GM21529 (cell line): Measurements from ENCODE around the gene TEX26.

Experiments used
- ATAC-seq: cut with Tn5 transposase; IDR thresholded peaks from one replicate; pipeline ENCODE4 v1.9.1; 2021; ENCODE audit not compliant: unreplicated experiment

Gene TEX26

DNA sequence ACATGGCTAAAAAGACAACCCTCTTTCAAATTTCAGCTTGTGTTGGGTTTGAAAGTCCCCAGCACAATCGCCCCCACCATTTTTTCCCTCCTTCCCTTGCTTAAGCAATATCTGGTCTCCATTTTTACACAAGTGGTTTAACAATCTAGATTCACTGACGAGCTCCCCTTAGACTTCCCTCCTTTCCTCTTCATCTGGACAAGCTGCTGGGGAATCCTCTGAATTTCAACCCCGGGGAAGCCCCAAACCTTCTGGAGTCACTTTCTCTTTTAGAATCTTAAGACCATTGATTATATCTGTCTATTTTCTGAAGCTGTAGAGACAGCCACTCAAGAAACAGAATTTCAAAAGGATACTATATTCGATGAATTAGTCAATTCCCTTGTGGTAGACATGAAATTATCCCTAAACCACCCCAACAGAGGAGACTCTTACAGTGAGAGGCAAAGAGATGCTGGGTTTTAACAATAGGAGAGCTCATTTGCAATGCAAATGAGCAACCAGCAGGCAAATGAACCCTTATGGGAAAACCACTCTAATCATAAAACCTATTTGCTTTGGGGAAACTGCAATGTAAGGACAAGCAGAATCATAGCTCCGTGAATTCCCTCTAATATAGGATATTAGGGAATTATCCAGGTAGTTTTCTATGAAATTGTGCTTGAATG, 78.9 kb downstream of the TEX26 start:
- peak; percentile 54 for ATAC-seq

DNA sequence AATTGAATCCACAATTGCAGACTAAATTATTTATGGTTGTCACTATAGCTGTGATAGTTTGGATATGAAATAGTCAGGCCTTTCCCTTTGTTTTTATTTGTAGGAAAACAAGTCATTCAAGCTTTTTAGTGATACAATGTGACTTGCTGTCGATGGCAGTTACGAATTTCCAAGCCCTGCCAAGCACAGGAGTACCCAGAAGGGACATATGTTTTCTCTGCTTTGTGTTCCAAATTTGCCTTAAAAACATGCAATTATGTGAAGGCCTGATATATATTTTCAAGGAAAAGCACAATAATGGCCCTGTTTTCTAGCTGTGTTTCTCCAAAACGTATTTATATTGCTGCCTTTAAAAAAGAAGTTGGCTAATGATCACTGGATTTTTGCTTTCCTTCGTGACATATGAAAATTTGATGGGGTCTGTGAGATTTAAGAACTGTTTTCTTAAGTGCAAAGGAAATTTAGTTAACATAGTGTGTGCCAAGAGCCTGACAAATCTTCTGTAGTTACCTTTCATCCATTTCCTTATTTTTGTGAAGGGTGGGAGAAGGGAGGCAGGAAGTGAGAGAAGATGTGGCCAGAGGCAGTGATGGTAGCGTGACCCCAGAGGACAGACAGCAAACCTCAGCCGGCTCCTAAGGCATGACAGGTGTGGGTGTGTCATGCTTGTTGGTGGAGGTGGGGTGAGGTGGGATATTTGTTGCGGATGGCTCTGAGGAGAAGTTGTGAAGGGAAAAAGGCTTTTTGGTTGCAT, 79.6 kb downstream of the TEX26 start:
- no peak for ATAC-seq

DNA sequence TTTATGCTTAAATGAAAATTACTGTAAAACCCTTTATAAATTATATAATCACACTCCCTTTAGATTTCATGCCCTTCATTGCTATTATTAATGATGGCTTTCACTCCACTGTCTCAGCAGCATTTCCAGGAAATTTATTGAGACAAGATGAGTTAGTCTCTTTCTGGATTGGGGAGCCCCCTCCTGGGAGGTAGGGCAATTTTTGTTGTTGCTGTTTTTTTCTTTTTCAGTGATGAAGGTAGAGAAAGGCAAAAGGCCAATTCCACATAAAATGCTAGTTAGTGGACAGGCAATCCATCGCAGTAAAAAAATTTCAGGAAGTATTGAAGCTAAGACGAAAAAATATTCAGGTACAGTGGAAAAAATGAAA, 80.2 kb downstream of the TEX26 start:
- no peak for ATAC-seq

DNA sequence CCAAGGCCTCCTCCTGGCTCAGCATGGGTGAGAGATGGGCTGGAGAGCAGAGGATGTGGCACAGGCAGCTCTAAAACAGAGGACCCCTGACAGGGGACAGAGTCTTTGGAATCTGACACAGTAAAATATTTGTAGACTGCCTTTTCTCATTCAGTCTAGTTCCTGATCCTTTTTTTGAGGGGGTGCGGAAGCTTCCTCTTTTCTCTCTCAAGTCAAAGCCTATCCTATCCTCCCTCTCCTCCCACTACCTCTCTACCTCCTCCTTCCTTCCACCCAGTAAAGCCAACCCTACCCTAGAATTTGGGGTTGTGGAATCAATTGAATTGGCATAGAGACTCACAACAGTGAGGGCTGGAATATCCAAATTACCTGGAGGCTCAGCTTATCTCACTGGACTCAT, 82.0 kb downstream of the TEX26 start:
- no peak for ATAC-seq

DNA sequence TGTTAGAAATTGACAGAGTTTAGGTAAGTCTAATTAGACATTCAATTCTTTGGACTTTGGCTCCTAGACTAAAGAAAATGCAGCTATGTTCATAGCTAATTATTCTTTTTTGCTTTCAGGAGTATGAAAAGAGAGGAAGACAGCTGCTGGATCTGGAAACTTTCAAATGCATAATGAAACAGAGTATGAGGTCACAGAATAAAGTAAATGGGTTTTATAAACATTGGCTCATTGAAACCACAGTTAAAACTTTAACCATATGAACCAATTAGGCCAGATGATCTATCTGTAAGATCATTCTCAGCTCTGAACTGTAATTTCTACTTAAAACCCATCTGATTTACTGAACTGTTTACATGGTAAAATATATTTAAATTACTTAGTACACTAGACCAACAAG, 82.7 kb downstream of the TEX26 start:
- no peak for ATAC-seq

DNA sequence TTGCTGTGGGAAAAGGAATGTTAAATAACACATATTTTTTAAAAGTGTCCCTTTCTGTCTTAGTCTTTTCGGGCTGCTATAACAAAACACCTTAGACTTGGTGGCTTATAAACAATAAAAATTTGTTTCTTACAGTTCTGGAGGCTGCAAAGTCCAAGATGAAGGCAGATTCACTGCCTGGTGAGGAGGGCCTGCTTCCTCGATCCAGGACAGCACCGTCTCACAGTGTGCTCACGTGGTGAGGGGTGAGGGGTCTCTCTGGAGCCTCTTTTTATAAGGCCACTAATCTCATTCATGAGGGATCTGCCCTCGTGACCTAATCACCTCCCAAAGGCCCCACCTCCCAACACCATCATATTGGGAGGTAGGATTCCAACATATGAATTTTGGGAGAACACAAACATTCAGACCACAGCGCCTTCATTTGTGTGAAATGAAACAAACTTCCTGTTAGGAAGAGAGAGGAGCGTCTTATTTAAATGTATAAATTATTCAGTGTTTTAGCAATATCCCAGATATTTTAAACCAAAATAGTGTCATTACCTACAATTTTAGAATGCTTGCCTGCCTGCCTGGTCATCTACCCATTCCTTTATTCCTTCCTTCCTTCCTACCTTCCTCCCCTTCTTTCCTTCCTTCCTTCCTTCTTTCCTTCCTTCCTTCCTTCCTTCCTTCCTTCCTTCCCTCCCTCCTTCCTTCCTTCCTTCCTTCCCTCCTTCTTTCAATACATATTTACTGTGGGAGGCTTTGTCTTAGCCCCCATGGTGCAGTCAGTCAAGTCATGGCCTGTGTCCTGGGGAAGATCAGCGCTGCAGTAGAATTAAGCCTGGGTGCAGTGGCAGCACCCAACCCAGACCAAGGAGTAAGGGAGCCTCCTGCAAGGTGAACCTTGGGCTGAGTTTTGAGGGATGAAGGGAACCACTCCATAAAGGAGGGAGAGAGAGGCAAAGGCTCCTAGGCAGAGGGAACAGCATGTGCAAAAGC, 84.2 kb downstream of the TEX26 start:
- no peak for ATAC-seq

DNA sequence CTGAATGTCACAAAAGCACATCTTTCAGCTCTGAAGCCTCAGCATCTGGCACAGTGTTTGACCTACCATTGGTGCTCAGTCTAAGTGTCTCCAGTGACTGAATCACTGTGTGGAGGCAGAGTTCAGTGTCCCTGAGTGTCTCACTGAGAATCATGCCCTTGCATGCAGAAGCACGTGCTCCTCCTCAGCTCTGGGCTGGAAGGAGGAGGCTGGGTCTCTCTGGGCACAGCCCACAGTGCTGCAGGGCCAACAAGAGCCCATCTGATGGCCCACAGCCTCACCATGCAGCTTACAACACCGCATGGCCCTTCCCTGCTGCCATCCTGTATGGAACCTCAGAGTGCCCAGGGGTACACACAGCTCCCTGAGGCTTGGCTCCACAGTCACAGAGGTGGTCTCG, 86.1 kb downstream of the TEX26 start:
- no peak for ATAC-seq

DNA sequence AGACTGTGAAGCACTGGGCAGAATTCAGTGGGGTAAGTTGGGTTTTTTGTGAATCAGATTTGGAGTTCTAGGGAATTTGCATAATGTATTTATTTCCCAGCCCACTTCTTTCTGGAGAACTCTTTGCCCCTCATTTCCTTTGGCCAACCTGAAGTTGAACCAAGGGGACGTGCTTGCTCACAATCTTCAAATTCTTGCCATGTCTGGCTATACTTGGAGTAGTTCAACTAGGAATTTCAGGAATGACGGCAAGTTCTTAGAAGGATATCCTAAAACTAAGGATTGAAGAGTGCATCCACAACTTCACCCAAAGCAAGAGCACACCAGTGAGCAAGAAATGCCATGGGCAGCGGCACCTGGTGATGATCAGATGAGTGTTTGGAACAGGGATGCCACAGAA, 88.5 kb downstream of the TEX26 start:
- ATAC-seq: no peak

DNA sequence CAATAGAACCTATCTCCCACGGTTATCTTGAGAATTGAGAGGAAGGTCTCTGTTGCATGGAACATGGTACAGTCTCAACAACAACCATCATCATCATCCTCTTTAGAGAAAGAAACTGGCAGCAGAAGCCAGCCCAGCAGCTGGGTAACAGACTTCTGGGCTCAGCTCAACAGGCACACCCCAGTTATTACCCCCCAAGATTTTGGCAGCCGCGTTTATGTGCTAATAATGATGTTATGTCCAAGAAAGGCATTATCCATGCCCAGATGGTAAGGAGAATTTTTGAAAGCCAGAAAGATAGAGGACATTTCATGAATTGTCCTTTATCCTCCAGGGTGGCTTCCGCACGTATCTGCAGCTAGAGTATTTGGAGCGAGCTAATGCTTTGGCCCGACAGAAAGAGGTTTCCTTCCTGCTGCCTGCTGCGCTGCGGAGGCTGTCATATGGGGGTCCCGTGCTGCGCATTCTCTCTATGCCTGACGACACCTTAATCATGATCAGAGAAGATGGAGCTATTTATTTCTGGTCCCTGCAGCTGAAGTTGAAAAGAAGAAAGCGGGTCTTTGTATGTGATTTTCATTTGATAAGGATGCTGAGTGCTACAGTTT, 89.9 kb downstream of the TEX26 start:
- no peak for ATAC-seq

DNA sequence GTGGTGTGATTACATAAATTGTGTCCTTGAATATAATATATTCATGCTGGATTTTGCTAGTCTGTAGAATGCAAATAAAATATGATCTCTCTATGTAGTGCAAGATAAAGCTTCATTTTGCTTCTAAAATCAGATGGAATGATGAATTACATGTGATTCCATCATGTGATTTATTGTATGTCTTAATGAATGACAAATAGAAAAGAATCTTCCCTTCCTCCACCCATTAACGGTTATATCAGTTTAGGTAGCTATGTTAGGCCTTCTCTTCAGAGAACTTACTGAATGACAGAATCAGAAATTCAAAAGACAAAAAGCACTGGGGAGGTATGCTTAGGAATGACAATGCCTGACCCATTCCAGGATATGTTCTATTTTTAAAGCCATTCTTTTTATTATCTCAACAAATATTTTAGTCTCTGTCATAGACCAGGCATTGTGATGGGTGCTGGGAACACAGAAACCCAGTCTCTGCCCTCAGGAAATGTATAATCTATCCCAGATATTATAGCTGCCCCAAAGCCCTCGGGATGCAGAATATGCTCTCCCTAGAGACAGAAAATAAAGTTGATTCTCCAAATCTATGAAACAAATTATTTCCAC, 90.6 kb downstream of the TEX26 start:
- no peak for ATAC-seq
